GM12878 (cell line): Measurements from ENCODE around the gene WDR72.

Source experiments
- PML ChIP-seq: IDR thresholded peaks from 2 replicates; pipeline ENCODE4 v1.6.1; 2012; ENCODE audit warnings: low read length, inconsistent platforms
- POLR2A ChIP-seq: IDR thresholded peaks from 2 replicates; pipeline ENCODE4 v1.6.1; 2011; ENCODE audit warnings: low read depth, mild to moderate bottlenecking, low read length
- USF2 ChIP-seq: IDR thresholded peaks from 2 replicates; pipeline ENCODE4 v1.6.1; 2011; ENCODE audit warnings: low read depth, low read length, improper control_type of control experiment, borderline replicate concordance

GRCh38 chr15:53658255-53658654, 101.2 kb downstream of the WDR72 start:
- no peak for TF ChIP-seq PML
- TF ChIP-seq USF2: no peak
- no peak for TF ChIP-seq POLR2A
